T-helper 2 cell treated with Interferon-gamma antibody and Interleukin-4, amounts not matched to agents 5 μg/mL and 100 μg/mL, for 36 hours (primary cell): ENCODE results near the gene FGF1.
A peak's percentile ranks its signal among the peaks of the same experiment; 100 is the strongest.

Experiments
- DNase-seq: peaks from one replicate; pipeline ENCODE4 v3.0.0; 2021; ENCODE audit warnings: low spot score
- H3K27ac Mint-ChIP-seq: one replicate; pipeline ENCODE4 v1.8.0; 2021; ENCODE audit warnings: mild to moderate bottlenecking, mixed read lengths
- H3K27me3 Mint-ChIP-seq: one replicate; pipeline ENCODE4 v1.8.0; 2021; ENCODE audit warnings: low read depth, mixed read lengths
- H3K36me3 Mint-ChIP-seq: one replicate; pipeline ENCODE4 v1.8.0; 2021; ENCODE audit warnings: low read depth, mixed read lengths
- H3K4me1 Mint-ChIP-seq: one replicate; pipeline ENCODE4 v1.8.0; 2021; ENCODE audit warnings: low read depth, mixed read lengths
- H3K4me3 Mint-ChIP-seq: one replicate; pipeline ENCODE4 v1.8.0; 2022; ENCODE audit warnings: mild to moderate bottlenecking, moderate library complexity, mixed read lengths
- H3K9me3 Mint-ChIP-seq: one replicate; pipeline ENCODE4 v1.8.0; 2021; ENCODE audit warnings: mixed read lengths

Gene FGF1

GRCh38 chr5:142685418-142686209, at the start of gene FGF1:
FGF1 (minus strand) TSS chr5:142686090; CDS start chr5:142614127, 71,963 bp downstream.
- no peak within 1 kb of the TSS for H3K4me3 Mint-ChIP-seq
- no peak within 1 kb of the TSS for H3K27ac Mint-ChIP-seq
- H3K36me3 Mint-ChIP-seq: no peaks in the 10 kb centered on the region
- H3K4me1 Mint-ChIP-seq: no peaks in the 10 kb centered on the region
- DNase-seq: no peak
- no peaks in the 10 kb centered on the region for H3K9me3 Mint-ChIP-seq
- H3K27me3 Mint-ChIP-seq: peaks cover 11% of the 10 kb centered on the region

DNA sequence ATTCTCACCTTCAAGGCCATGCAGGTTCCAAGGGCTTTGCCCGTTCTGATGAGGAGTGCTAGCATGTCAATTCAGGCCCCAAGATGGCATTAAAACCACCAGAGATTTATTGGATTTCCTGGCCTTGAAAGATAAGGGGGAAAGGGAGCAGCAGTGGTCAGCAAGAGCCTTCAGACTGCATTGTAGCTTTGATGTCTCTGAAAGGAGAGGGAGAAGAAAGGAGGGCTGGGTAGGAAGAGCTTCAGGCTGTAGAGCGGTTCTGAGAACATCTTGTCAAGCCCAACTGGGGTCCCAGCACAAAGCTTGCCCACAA, 41.8 kb upstream of the FGF1 start:
- Mint-ChIP-seq H3K27ac (no peak overlapping the region), H3K4me3 (no peak overlapping the region), H3K36me3 (no peaks in the 10 kb centered on the region), H3K9me3 (no peaks in the 10 kb centered on the region), H3K4me1 (no peaks in the 10 kb centered on the region), H3K27me3 (peaks cover 5% of the 10 kb centered on the region)
- DNase-seq: no peak

- no peak for DNase-seq
- peaks cover 5% of the 10 kb centered on the region for H3K27me3 Mint-ChIP-seq
- no peaks in the 10 kb centered on the region for H3K36me3 Mint-ChIP-seq
- no peaks in the 10 kb centered on the region for H3K9me3 Mint-ChIP-seq
- no peak overlapping the region for H3K27ac Mint-ChIP-seq
- H3K4me1 Mint-ChIP-seq: no peaks in the 10 kb centered on the region
- H3K4me3 Mint-ChIP-seq: no peak overlapping the region
Measured at GRCh38 chr5:142726188-142726731, 40.4 kb upstream of the FGF1 start.

DNA sequence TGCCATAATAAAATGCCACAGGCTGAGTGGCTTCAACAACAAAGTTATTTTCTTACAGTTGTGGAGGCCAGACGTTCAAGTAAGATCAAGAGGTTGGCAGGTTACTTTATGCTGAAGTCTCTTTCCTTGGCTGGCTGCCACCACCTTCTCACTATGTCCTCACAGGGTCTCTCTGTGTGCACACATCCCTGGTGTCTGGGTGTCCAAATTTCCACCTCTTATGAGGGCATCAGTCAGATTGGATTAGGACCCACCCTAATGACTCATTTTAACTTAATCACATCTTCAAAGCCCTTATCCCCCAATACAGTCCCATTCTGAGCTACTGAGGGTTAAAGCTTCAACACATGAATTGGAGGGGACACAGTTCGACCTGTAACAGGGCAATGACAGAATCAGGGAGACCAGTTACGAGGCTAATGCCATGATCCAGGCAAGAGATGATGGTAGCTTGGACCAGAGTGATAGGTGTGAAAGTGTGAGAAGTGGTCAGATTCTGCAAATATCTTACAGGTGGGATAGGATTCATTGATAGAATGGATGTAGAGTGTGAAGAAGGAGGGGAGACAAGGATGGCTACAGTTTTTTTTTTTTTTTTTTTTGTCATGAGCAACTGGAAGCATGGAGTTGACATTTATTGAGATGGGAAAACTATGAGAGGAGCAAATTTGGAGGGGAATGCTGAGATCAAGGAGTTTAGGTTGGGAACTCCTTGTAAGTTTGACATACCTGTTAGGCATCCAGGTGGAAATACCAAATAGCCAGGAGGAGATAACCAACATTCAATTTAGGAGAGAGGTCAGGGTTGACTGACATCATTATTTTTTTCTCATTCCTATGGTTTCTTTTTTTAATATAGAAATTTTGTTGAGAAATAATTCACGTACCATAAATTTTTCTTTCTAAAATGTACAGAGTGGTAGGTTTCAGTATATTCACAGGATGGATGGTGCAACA, 39.6 kb upstream of the FGF1 start:
- Mint-ChIP-seq H3K9me3 (no peaks in the 10 kb centered on the region), H3K36me3 (no peaks in the 10 kb centered on the region), H3K27ac (no peak overlapping the region), H3K4me1 (no peaks in the 10 kb centered on the region), H3K27me3 (peaks cover 5% of the 10 kb centered on the region), H3K4me3 (no peak overlapping the region)
- no peak for DNase-seq

- no peak for DNase-seq
- Mint-ChIP-seq H3K9me3 (no peaks in the 10 kb centered on the region), H3K27ac (no peak overlapping the region), H3K4me3 (no peak overlapping the region), H3K36me3 (no peaks in the 10 kb centered on the region), H3K4me1 (no peaks in the 10 kb centered on the region), H3K27me3 (peaks cover 5% of the 10 kb centered on the region)
Measured at GRCh38 chr5:142724821-142725220, 38.9 kb upstream of the FGF1 start.

GRCh38 chr5:142722896-142723295, 37.0 kb upstream of the FGF1 start:
- no peak overlapping the region for H3K4me3 Mint-ChIP-seq
- H3K27ac Mint-ChIP-seq: no peak overlapping the region
- H3K36me3 Mint-ChIP-seq: no peaks in the 10 kb centered on the region
- H3K4me1 Mint-ChIP-seq: no peaks in the 10 kb centered on the region
- peaks cover 11% of the 10 kb centered on the region for H3K27me3 Mint-ChIP-seq
- no peak for DNase-seq
- H3K9me3 Mint-ChIP-seq: no peaks in the 10 kb centered on the region

- DNase-seq: no peak
- no peaks in the 10 kb centered on the region for H3K36me3 Mint-ChIP-seq
- H3K27ac Mint-ChIP-seq: no peak overlapping the region
- peaks cover 11% of the 10 kb centered on the region for H3K27me3 Mint-ChIP-seq
- no peaks in the 10 kb centered on the region for H3K4me1 Mint-ChIP-seq
- no peak overlapping the region for H3K4me3 Mint-ChIP-seq
- no peaks in the 10 kb centered on the region for H3K9me3 Mint-ChIP-seq
Measured at GRCh38 chr5:142722146-142722545, 36.3 kb upstream of the FGF1 start.

GRCh38 chr5:142720641-142721271, 34.9 kb upstream of the FGF1 start:
- H3K27ac Mint-ChIP-seq: no peak overlapping the region
- no peaks in the 10 kb centered on the region for H3K4me1 Mint-ChIP-seq
- peaks cover 15% of the 10 kb centered on the region for H3K27me3 Mint-ChIP-seq
- H3K9me3 Mint-ChIP-seq: no peaks in the 10 kb centered on the region
- H3K36me3 Mint-ChIP-seq: no peaks in the 10 kb centered on the region
- no peak for DNase-seq
- no peak overlapping the region for H3K4me3 Mint-ChIP-seq

- no peaks in the 10 kb centered on the region for H3K4me1 Mint-ChIP-seq
- H3K27ac Mint-ChIP-seq: no peak overlapping the region
- no peaks in the 10 kb centered on the region for H3K36me3 Mint-ChIP-seq
- H3K27me3 Mint-ChIP-seq: peaks cover 21% of the 10 kb centered on the region
- H3K9me3 Mint-ChIP-seq: no peaks in the 10 kb centered on the region
- no peak overlapping the region for H3K4me3 Mint-ChIP-seq
- DNase-seq: no peak
Measured at GRCh38 chr5:142719836-142720370, 34.0 kb upstream of the FGF1 start.

- peaks cover 5% of the 10 kb centered on the region for H3K4me1 Mint-ChIP-seq
- H3K36me3 Mint-ChIP-seq: no peaks in the 10 kb centered on the region
- no peak overlapping the region for H3K27ac Mint-ChIP-seq
- no peak for DNase-seq
- H3K9me3 Mint-ChIP-seq: no peaks in the 10 kb centered on the region
- no peak overlapping the region for H3K4me3 Mint-ChIP-seq
- H3K27me3 Mint-ChIP-seq: peaks cover 18% of the 10 kb centered on the region
Measured at GRCh38 chr5:142717582-142718215, 31.8 kb upstream of the FGF1 start.

- Mint-ChIP-seq H3K27ac (no peak overlapping the region), H3K27me3 (peaks cover 18% of the 10 kb centered on the region), H3K4me1 (peaks cover 5% of the 10 kb centered on the region), H3K4me3 (no peak overlapping the region), H3K36me3 (no peaks in the 10 kb centered on the region), H3K9me3 (peaks cover 4% of the 10 kb centered on the region)
- DNase-seq: peak; percentile 16
Measured at GRCh38 chr5:142716963-142717362, 31.1 kb upstream of the FGF1 start.

GRCh38 chr5:142715291-142715690, 29.4 kb upstream of the FGF1 start:
- H3K27me3 Mint-ChIP-seq: peaks cover 21% of the 10 kb centered on the region
- peaks cover 5% of the 10 kb centered on the region for H3K4me1 Mint-ChIP-seq
- no peak for DNase-seq

DNA sequence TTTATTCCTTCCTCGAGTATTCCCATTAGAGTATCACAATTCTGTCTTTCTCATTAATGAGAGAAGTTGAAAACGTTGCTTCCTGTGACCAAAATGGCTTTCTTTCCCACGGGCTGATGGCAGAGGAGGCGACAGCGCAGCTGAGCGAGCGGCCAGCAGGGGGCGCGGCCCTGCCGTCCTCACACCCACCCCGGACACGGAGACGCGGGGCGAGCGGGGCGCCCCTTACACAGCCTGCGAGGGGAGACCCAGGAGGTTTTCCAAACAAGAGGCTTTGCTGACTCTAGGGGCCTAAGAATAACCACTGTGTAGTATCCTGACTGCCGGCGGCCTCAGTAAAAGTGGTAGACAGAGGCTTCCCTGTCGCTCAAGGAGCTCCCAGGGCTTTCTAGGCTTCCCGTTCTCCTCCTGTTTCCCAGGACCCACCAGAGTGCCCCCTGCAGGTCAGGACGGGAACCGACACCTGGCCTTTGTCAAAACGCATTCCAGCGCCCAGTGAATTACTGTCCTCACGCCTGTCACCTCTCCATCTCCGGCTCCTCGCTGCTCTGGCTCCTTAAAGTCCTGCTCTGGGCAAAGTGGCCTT, 27.3 kb upstream of the FGF1 start:
- Mint-ChIP-seq H3K27me3 (peaks cover 15% of the 10 kb centered on the region), H3K4me3 (peak overlapping the region; percentile 72), H3K36me3 (no peaks in the 10 kb centered on the region), H3K27ac (no peak overlapping the region), H3K4me1 (peaks cover 5% of the 10 kb centered on the region), H3K9me3 (peaks cover 12% of the 10 kb centered on the region)
- DNase-seq: peak; percentile 82

More at GRCh38 chr5:142715291-142715690, 29.4 kb upstream of the FGF1 start:
- H3K27ac Mint-ChIP-seq: no peak overlapping the region
- no peaks in the 10 kb centered on the region for H3K36me3 Mint-ChIP-seq
- no peak overlapping the region for H3K4me3 Mint-ChIP-seq
- H3K9me3 Mint-ChIP-seq: peaks cover 12% of the 10 kb centered on the region
